ENCODE results near the gene ZSCAN12. TPM values are rescaled to one million over a fixed set of nuclear protein-coding genes. Genes with fewer than 3 reads are reported as not detected.
"Not testable (repeated sequence)": the region's sequence is repeated elsewhere in the genome, so short reads cannot be mapped to it uniquely, and the experiment has no call there.

ZSCAN12 gene
- total RNA-seq, 1 experiment from 2014 or later: 1.6 TPM

- Histone ChIP-seq H3K4me1 (no peaks in the 10 kb centered on the region), H3K9me3 (no peaks in the 10 kb centered on the region), H3K36me3 (ENCODE audit: control insufficient read depth, insufficient read depth, low read length) (no peaks in the 10 kb centered on the region), H3K4me3 (ENCODE audit: low read depth, low read length) (no peak overlapping the region), H3K27me3 (replicated peaks; ENCODE audit: control insufficient read depth, insufficient read depth, low read length) (no peaks in the 10 kb centered on the region; the same call in 1 of the 2 replicates)
- intact Hi-C loops (cut with micrococcal nuclease; ENCODE audit: unreplicated experiment): no loop called here
- Mint-ChIP-seq H3K27me3 (ENCODE audit: insufficient read depth, unreplicated experiment) (peaks cover 6% of the 10 kb centered on the region), H3K36me3 (ENCODE audit: insufficient read depth, unreplicated experiment) (no peaks in the 10 kb centered on the region), H3K4me1 (ENCODE audit: low read depth, unreplicated experiment) (no peaks in the 10 kb centered on the region), H3K27ac (ENCODE audit: unreplicated experiment) (no peak overlapping the region), H3K9me3 (ENCODE audit: unreplicated experiment) (no peaks in the 10 kb centered on the region), H3K4me3 (ENCODE audit: unreplicated experiment) (no peak overlapping the region)
- CTCF ChIA-PET: no interaction called here
- BruUV-seq (replicated peaks): no TSS peak
- no peak for DNase-seq
- POLR2A ChIA-PET: no interaction called here
- TF ChIP-seq CTCF (IDR thresholded peaks at IDR 0.05; ENCODE audit: insufficient read depth in 1 of 2, low read depth in 1 of 2, low read length in 1 of 2, severe bottlenecking in 1 of 2, unreplicated experiment in 1 of 2): no peak
These were observed 8.7 kb upstream of the ZSCAN12 start for GRCh38 chr6:28408076-28408802.

GRCh38 chr6:28407401-28407800 lies 7.9 kb upstream of the ZSCAN12 start:
- no peaks in the 10 kb centered on the region for H3K4me1 ChIP-seq
- H3K27me3 ChIP-seq (replicated peaks; ENCODE audit: control insufficient read depth, insufficient read depth, low read length): no peaks in the 10 kb centered on the region; the same call in 1 of the 2 replicates
- DNase-seq: no peak
- no peak for TF ChIP-seq CTCF (IDR thresholded peaks at IDR 0.05; ENCODE audit: insufficient read depth in 1 of 2, low read depth in 1 of 2, low read length in 1 of 2, severe bottlenecking in 1 of 2, unreplicated experiment in 1 of 2)
- BruUV-seq (replicated peaks): no TSS peak
- Mint-ChIP-seq H3K27me3 (ENCODE audit: insufficient read depth, unreplicated experiment) (peaks cover 6% of the 10 kb centered on the region), H3K4me1 (ENCODE audit: low read depth, unreplicated experiment) (no peaks in the 10 kb centered on the region), H3K36me3 (ENCODE audit: insufficient read depth, unreplicated experiment) (no peaks in the 10 kb centered on the region), H3K9me3 (ENCODE audit: unreplicated experiment) (no peaks in the 10 kb centered on the region), H3K27ac (ENCODE audit: unreplicated experiment) (no peak overlapping the region), H3K4me3 (ENCODE audit: unreplicated experiment) (no peak overlapping the region)
- POLR2A ChIA-PET: no interaction called here
- H3K9me3 ChIP-seq: no peaks in the 10 kb centered on the region
- H3K36me3 ChIP-seq (ENCODE audit: control insufficient read depth, insufficient read depth, low read length): no peaks in the 10 kb centered on the region
- H3K4me3 ChIP-seq (ENCODE audit: low read depth, low read length): no peak overlapping the region
- CTCF ChIA-PET: no interaction called here
- intact Hi-C loops (cut with micrococcal nuclease; ENCODE audit: unreplicated experiment): no loop called here

DNA sequence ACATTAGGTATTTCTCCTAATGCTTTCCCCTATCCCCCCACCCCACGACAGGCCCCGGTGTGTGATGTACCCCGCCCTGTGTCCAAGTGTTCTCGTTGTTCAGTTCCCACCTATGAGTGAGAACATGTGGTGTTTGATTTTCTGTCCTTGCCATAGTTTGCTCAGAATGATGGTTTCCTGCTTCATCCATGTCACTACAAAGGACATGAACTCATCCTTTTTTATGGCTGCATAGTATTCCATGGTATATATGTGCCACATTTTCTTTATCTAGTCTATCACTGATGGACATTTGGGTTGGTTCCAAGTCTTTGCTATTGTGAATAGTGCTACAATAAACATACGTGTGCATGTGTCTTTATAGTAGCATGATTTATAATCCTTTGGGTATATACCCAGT lies 4.4 kb upstream of the ZSCAN12 start:
- not testable (repeated sequence) for BruUV-seq (replicated peaks); H3K27me3 Mint-ChIP-seq (ENCODE audit: insufficient read depth, unreplicated experiment)

More for the DNA sequence above, 4.4 kb upstream of the ZSCAN12 start:
- H3K4me3 Mint-ChIP-seq (ENCODE audit: unreplicated experiment); CTCF ChIA-PET; H3K4me3 ChIP-seq (ENCODE audit: low read depth, low read length); H3K27me3 ChIP-seq (replicated peaks; ENCODE audit: control insufficient read depth, insufficient read depth, low read length); DNase-seq; H3K4me1 ChIP-seq; H3K9me3 ChIP-seq; H3K4me1 Mint-ChIP-seq (ENCODE audit: low read depth, unreplicated experiment); H3K36me3 ChIP-seq (ENCODE audit: control insufficient read depth, insufficient read depth, low read length); H3K9me3 Mint-ChIP-seq (ENCODE audit: unreplicated experiment); POLR2A ChIA-PET; H3K36me3 Mint-ChIP-seq (ENCODE audit: insufficient read depth, unreplicated experiment); H3K27ac Mint-ChIP-seq (ENCODE audit: unreplicated experiment); intact Hi-C loops (cut with micrococcal nuclease; ENCODE audit: unreplicated experiment): not testable (repeated sequence)

All from Caco-2 (cell line).